ENCODE data around the gene GTF2H1.
"Not testable (repeated sequence)": the region's sequence is repeated elsewhere in the genome, so short reads cannot be mapped to it uniquely, and the experiment has no call there.

The GTF2H1 gene

GRCh38 chr11:18320617-18321016 is 1.8 kb upstream of the GTF2H1 start:
- no peak for DNase-seq

GRCh38 chr11:18321578-18321968 is 794 bp upstream of the GTF2H1 start:
- DNase-seq: no peak

- no peak for DNase-seq
Measured at GRCh38 chr11:18322818-18323570, 627 bp downstream of the GTF2H1 start.

GRCh38 chr11:18323881-18324280 is 1.5 kb downstream of the GTF2H1 start:
- not testable (repeated sequence) for DNase-seq

GRCh38 chr11:18324381-18324780 is 2.0 kb downstream of the GTF2H1 start:
- no peak for DNase-seq

GRCh38 chr11:18329196-18329870 is 7.0 kb downstream of the GTF2H1 start:
- DNase-seq: no peak

GRCh38 chr11:18330921-18331320 is 8.6 kb downstream of the GTF2H1 start:
- DNase-seq: no peak

- no peak for DNase-seq
Measured at GRCh38 chr11:18332302-18332701, 9.9 kb downstream of the GTF2H1 start.

- DNase-seq: no peak
Measured at GRCh38 chr11:18332891-18333290, 10.5 kb downstream of the GTF2H1 start.

- DNase-seq: no peak
Measured at GRCh38 chr11:18347471-18348125, 25.2 kb downstream of the GTF2H1 start.

GRCh38 chr11:18352581-18352980 is 30.2 kb downstream of the GTF2H1 start:
- no peak for DNase-seq

GRCh38 chr11:18358646-18359045 is 36.3 kb downstream of the GTF2H1 start:
- no peak for DNase-seq

- DNase-seq: no peak
Measured at GRCh38 chr11:18361154-18361553, 38.8 kb downstream of the GTF2H1 start.

- no peak for DNase-seq
Measured at GRCh38 chr11:18364495-18365073, 42.2 kb downstream of the GTF2H1 start.

GRCh38 chr11:18365741-18366140 is 43.4 kb downstream of the GTF2H1 start:
- no peak for DNase-seq

GRCh38 chr11:18366286-18366685 is 43.9 kb downstream of the GTF2H1 start:
- DNase-seq: no peak

- no peak for DNase-seq
Measured at GRCh38 chr11:18367431-18367830, 45.1 kb downstream of the GTF2H1 start.

- DNase-seq: no peak
Measured at GRCh38 chr11:18368221-18368620, 45.9 kb downstream of the GTF2H1 start.

GRCh38 chr11:18369398-18369797 is 47.0 kb downstream of the GTF2H1 start:
- no peak for DNase-seq

- DNase-seq: no peak
Measured at GRCh38 chr11:18371279-18371678, 48.9 kb downstream of the GTF2H1 start.

GRCh38 chr11:18372201-18372600 is 49.8 kb downstream of the GTF2H1 start:
- no peak for DNase-seq

GRCh38 chr11:18374956-18375355 is 52.6 kb downstream of the GTF2H1 start:
- DNase-seq: no peak

GRCh38 chr11:18375941-18376340 is 53.6 kb downstream of the GTF2H1 start:
- DNase-seq: no peak

- no peak for DNase-seq
Measured at GRCh38 chr11:18379201-18379600, 56.8 kb downstream of the GTF2H1 start.
